GM21786 (cell line): ENCODE results near the gene GTPBP6.
"Not testable (repeated sequence)": the region's sequence is repeated elsewhere in the genome, so short reads cannot be mapped to it uniquely, and the experiment has no call there.

Experiments
- ATAC-seq: cut with Tn5 transposase; IDR thresholded peaks from one replicate; pipeline ENCODE4 v1.9.1; 2021; ENCODE audit not compliant: unreplicated experiment

GTPBP6 gene

DNA sequence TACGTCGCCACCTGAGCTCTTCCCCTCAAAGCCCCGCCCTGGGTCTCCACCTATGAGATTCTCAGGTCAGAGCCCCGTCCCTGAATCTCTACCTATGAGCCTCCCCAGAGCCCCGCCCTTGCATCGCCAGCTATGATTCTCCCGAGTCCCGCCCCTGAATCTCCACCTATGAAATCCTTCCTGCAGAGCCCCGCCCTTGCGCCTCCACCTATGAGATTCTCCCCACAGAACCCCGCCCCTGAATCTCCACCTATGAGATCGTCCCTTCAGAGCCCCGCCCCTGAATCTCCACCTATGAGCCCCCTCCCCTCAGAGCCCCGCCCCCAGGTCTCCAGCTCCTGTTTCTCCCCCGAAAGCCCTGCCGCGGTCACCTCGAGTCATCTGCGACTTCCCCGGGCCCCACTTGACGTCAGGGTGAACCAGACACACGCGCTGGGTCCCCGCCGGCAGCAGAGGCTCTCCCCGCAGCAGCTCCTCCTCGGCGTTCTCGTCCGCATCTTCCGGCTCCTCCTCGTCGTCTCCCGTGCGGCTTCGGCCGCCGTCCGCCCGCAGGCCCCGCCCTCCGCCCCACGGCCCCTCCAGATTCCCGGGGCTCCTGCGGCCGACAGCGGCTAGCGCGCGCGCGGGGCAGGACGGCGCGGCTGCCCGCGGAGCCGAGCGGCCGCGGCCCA is 393 bp downstream of the GTPBP6 start:
- peak; percentile 61 for ATAC-seq

GRCh38 chrX:317424-318067 is 1.1 kb downstream of the GTPBP6 start:
- no peak for ATAC-seq

- no peak for ATAC-seq
These were observed 2.0 kb downstream of the GTPBP6 start for GRCh38 chrX:316351-317325.

DNA sequence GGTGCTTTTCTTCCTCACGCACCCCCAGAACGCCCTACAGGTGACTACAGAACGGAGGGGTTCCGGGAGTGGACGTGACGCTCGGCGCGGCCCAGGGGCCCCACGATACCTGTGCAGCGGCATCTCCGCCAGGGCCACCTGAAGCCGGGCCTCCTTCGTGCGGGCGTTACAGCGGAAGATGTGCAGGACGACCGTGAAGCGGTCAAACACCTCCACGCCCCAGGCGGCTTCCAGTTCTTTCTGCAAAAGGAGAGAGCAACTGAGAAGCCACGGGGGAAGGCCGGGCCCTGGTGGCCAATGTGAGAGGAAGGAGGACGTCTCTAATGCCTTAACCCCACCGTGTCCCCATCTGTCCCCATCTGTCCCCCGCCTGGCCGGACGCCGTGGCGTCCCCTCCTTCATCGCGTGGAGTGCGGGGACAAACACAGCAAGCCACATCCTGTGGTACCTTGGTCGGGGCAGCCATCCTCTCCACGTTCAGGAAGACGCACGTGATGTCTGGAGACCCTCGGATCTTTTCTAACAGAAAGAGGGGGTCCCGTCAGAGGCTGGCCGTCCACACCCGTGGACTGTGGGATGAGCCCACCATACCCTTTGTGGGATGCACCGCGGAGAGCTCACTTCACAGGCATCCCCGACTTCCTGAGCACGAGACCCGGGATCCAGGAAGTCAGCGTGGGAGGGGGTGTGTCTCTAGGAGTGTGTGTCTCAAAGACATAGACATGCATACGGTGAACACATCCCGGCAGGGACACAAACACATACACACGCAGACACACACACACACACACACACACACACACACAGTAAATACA is 3.6 kb downstream of the GTPBP6 start:
- ATAC-seq = no peak

DNA sequence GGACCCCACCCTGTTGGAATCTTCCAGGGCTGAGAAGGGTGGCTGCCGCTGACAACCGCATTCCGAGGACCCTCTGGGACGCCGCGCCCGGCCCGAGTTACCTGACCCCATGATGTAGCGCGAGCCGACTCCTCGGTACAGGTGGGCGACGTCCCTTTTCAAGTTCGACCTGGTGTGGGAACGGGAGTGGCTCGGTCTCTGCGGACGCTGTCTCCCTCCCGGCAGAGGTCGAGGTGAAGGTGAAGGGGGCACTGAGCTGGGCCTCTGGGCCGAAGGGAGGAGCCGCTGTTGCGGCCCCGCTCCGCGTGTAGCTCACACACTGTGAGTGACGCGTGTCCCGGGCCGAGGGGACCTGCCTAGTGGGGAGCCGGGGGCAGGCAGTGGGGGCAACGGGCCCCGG is 4.5 kb downstream of the GTPBP6 start:
- no peak for ATAC-seq

DNA sequence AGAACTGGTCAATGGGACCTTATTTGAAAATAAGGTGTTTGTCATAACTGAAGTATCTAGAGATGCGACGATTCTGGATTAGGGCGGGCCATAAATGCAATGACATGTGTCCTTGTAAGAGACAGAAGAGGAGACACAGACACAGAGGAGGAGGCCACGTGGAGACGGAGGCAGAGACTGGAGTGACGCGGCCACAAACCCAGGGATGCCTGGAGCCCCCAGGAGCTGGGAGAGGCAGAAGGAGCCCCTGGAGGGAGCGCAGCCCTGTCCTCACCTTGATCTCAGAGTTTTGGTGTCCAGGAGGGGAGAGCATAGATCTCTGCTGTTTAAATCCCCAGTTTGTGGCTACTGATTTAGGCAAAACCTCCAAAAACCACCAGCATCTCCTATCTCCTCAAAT is 5.0 kb downstream of the GTPBP6 start:
- no peak for ATAC-seq

DNA sequence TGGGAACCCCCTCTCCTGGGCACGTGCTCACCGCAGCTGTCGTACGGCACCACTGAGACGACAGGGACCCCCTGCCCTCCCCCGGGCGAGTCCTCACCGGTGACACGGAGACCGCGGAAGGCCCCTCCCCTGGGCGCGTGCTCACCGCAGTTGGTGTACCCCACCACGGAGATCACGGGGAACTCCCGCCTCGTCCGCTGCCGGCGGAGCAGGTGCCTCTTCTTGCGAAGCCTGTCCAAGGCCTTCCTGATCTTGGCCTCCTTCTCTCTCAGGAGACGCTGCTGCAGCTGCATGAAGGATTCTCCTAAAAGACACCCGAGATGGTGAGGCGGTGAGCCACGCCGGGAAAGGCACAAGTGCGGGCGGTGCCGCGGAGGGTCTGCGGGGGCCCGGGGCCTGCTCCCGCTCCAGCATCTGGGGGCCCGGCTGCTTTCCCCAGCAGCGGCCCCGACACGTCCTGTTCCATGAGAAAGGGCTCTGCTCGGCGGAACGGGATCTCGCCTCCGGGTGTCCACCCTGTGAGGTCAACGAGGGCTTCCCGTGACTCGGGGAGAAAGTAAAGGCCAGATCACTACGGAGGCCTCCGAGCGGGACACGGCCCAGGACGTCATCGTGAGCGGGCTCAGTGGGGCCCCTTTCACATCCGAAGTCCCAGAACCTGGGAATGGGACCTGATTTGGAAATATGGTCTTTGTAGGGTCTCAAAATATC is 5.8 kb downstream of the GTPBP6 start:
- no peak for ATAC-seq

DNA sequence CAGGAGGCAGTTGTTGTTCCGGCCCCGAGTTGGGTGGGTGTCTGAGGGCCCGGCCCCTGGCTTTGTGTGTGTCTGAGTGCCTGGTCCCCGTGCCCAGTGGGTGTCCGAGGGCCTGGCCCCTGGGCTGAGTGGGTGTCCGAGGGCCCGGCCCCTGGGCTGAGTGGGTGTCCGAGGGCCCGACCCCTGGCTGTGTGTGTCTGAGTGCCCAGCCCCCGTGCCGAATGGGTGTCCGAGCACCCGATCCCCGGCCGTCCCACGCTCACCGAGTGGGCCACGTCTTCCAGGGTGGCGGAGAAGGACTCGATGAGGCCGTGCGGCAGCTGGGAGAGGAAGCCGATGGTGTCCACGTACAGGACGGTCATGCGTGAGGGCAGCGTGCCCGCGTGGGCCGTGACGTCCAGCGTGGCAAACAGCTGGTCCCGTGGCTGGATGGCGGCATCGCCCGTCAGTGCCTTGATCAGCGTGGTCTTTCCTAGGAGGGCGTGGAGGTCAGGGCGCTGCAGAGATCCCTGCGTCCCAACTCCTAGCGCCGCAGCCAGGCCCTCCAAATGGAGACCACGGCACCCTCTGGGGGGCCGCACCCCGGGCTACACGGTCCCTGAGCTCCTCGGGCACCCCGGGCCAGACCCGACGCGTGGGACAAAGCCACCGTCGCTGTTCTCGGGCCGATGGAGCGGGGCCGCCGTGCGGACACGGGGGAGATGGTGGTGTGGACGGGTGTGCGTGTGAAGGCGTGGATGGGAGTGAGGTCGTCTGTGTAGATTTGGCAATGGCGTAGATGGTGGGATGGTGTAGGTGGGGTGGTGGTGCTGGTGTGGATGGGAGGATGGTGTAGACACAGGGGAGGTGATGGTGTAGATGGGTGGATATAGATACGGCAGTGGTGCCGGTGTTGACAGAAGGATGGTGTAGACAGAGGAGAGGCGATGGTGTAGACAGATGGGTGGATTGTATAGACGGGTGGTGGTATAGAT is 7.2 kb downstream of the GTPBP6 start:
- no peak for ATAC-seq

- no peak for ATAC-seq
These were observed 7.9 kb downstream of the GTPBP6 start for GRCh38 chrX:310621-311155.

- no peak for ATAC-seq
These were observed 9.6 kb downstream of the GTPBP6 start for GRCh38 chrX:308821-309520.

GRCh38 chrX:307261-308111 is 11.1 kb downstream of the GTPBP6 start:
- no peak for ATAC-seq

- ATAC-seq = not testable (repeated sequence)
These were observed 11.9 kb downstream of the GTPBP6 start for GRCh38 chrX:306614-307251.

DNA sequence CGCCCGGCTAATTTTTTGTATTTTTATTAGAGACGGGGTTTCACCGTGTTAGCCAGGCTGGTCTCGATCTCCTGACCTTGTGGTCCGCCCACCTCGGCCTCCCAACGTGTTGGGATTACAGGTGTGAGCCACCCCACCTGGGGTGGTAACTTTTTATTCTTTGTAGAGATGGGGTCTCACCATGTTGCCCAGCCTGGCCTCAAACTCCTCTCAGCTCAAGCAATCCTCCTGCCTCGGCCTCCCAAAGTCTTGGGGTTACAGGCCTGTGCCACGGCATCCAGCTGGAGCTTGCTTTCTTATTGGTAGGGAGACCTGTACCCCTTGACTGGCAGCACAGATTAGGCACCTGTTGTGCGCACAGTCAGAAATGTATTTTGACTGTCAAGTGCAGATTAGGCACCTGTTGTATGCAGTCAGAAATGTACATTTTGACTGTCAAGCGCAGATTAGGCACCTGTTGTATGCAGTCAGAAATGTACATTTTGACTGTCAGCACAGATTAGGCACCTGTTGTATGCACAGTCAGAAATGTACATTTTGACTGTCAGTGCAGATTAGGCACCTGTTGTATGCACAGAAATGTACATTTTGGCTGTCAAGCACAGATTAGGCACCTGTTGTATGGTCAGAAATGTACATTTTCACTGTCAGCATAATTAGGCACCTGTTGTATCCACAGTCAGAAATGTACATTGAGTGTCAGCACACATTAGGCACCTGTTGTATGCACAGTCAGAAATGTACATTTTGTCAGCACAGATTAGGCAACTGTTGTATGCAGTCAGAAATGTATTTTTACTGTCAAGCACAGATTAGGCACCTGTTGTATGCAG is 12.6 kb downstream of the GTPBP6 start:
- not testable (repeated sequence) for ATAC-seq

DNA sequence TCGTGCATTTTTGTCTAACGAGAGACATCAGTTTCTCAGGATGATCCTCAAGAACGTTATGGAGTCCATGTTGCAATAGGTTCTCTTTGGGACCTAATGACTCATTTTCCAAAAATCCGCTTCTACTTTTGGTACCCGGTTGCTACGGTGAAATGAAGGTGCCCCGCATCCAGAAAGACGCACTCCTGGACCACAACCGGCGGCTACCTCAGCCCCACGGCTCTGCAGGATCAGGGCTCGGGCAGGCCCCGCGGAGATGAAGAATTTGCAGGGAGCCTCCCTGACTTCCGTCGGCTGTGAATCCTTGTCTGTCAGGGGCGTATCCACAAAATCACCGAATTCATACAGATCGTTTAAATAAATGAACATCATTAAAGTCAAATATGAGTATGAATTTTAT is 15.6 kb downstream of the GTPBP6 start:
- ATAC-seq = no peak

DNA sequence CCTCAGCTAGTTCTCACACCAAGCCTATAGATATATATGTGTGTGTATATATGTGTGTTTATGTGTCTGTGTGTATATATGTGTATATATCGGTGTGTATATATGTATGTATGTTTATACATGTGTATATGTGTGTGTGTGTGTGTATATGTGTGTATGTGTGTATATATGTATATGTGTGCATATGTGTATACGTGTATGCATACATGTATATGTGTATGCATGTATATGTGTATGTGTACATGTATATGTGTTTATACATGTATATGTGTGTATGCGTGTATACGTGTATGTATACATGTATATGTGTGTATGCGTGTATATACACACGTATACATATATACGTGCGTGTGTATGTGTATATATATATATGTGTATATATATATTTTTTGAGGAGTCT is 18.3 kb downstream of the GTPBP6 start:
- ATAC-seq = no peak

GRCh38 chrX:298993-299392 is 19.6 kb downstream of the GTPBP6 start:
- ATAC-seq = no peak
